Measurements from ENCODE around the gene GID8. TPM values are rescaled to one million over a fixed set of nuclear protein-coding genes. Genes with fewer than 3 reads are reported as not detected.

Gene GID8
- total and polyA plus RNA-seq, 2 donors (not counting 3 experiments of a cell fraction or from before 2014, with no cell fraction given): 25.3 to 34.6 TPM

GRCh38 chr20:62979876-62980373 is 42.0 kb downstream of the GID8 start:
- H3K9me3 ChIP-seq (replicated peaks; ENCODE audit: control insufficient read depth, insufficient read depth, low read length): no peaks in the 10 kb centered on the region
- no peaks in the 10 kb centered on the region for H4K20me1 ChIP-seq (replicated peaks; ENCODE audit: control insufficient read depth, extremely low read depth, insufficient read depth, low read length)
- H3K4me3 ChIP-seq (replicated peaks in 1 of 3; ENCODE audit: insufficient read depth in 1 of 3, low read depth in 1 of 3, low read length in 3 of 3): no peak overlapping the region
- H3K27ac ChIP-seq (ENCODE audit: insufficient read depth, low read depth, low read length): no peak overlapping the region
- H3K36me3 ChIP-seq (ENCODE audit: control insufficient read depth in 2 of 2, extremely low read depth in 1 of 2, insufficient read depth in 2 of 2, low read length in 2 of 2): no peaks in the 10 kb centered on the region
- H2AFZ ChIP-seq (ENCODE audit: low read depth, low read length): no peak overlapping the region
- no TSS peak for BruUV-seq (replicated peaks)
- FAIRE-seq (no peak), DNase-seq (ENCODE audit: low read depth, low spot score) (no peak)
- H3K4me2 ChIP-seq (ENCODE audit: insufficient read depth, low read length): no peak overlapping the region
- no peaks in the 10 kb centered on the region for H3K9me1 ChIP-seq (replicated peaks; ENCODE audit: control insufficient read depth, extremely low read depth, insufficient read depth, low read length)
- H3K4me1 ChIP-seq (ENCODE audit: control insufficient read depth, extremely low read depth, insufficient read depth, low read length): no peaks in the 10 kb centered on the region
- TF ChIP-seq GATA2 (IDR thresholded peaks at IDR 0.05; ENCODE audit: insufficient read depth, insufficient read length, low read depth, low read length): no peak
- TF ChIP-seq MYC (IDR thresholded peaks at IDR 0.05; ENCODE audit: low read depth, low read length): no peak
- no peak for TF ChIP-seq JUN (IDR thresholded peaks at IDR 0.05; ENCODE audit: borderline replicate concordance, insufficient read depth, insufficient read length, low read depth)
- TF ChIP-seq CTCF (IDR thresholded peaks at IDR 0.05; ENCODE audit: extremely low read depth in 1 of 2, insufficient read depth in 1 of 2, low read depth in 1 of 2, low read length in 2 of 2): no peak
- no peak for TF ChIP-seq POLR2A (IDR thresholded peaks at IDR 0.05; ENCODE audit: low read depth, low read length)
- no peak for TF ChIP-seq POLR2AphosphoS5 (IDR thresholded peaks at IDR 0.05; ENCODE audit: insufficient read depth, low read depth, low read length)
- no peak for TF ChIP-seq FOS (IDR thresholded peaks at IDR 0.05; ENCODE audit: borderline replicate concordance, insufficient read depth, low read length)
- TF ChIP-seq EZH2 (IDR thresholded peaks at IDR 0.05; ENCODE audit: borderline replicate concordance, low read depth, low read length, severe bottlenecking): no peak
- TF ChIP-seq MAX (IDR thresholded peaks at IDR 0.05; ENCODE audit: insufficient read depth, insufficient read length): no peak
- dilution Hi-C loops (cut with MboI; ENCODE audit: extremely low pct_ligation_motif_present, low sequenced_read_pairs): no loop called here
- H3K9ac ChIP-seq (replicated peaks; ENCODE audit: extremely low read depth, insufficient read depth, low read length): no peak overlapping the region
- POLR2A ChIA-PET: no interaction called here
- intact Hi-C loops (cut with micrococcal nuclease): no loop called here
- peaks cover 25 to 28% of the 10 kb centered on the region in 2 experiments for H3K27me3 ChIP-seq (ENCODE audit: control insufficient read depth in 2 of 2, insufficient read depth in 2 of 2, low read length in 2 of 2)
- CTCF ChIA-PET: interaction anchor here (1.2 to 4.0 kb wide), 3 partner anchors 8 to 29 kb away, joined by 3 to 18 read pairs (median 12); no protein-coding TSS in a partner anchor
- no peaks in the 10 kb centered on the region for H3K79me2 ChIP-seq (ENCODE audit: control insufficient read depth, insufficient read depth, low read length)
